Neural cell (in vitro differentiated cells): Measurements from ENCODE around the gene RAP1A. TPM values are rescaled to one million over a fixed set of nuclear protein-coding genes. Genes with fewer than 3 reads are reported as not detected.

Experiments
- H2AFZ ChIP-seq: fragments of 200-600, 300-800 bp; sonication (generic), shearing (Covaris generic); 2 replicates; pipeline ENCODE4 v1.6.0; 2014; ENCODE audit warnings: low read depth, mild to moderate bottlenecking, antibody characterized with exemption, low read length, moderate library complexity
- H3F3A ChIP-seq: fragments of 200-600 bp; shearing (Covaris generic); 2 replicates; pipeline ENCODE4 v1.6.1; 2016; ENCODE audit warnings: mild to moderate bottlenecking, moderate library complexity, mixed read lengths, antibody characterized with exemption, low read length; ENCODE audit not compliant: insufficient read depth, poor library complexity, severe bottlenecking
- H3K27ac ChIP-seq: fragments of 200-600, 300-800 bp; sonication (generic), shearing (Covaris generic); 2 replicates; pipeline ENCODE4 v1.5.1; 2014; ENCODE audit warnings: mild to moderate bottlenecking, low read length, moderate library complexity
- H3K27me3 ChIP-seq: fragments of 300-800, 200-600 bp; sonication (generic), shearing (Covaris generic); 2 replicates; pipeline ENCODE4 v1.6.0; 2014; ENCODE audit warnings: mild to moderate bottlenecking, low read depth, low read length, moderate library complexity; ENCODE audit not compliant: insufficient read depth
- H3K36me3 ChIP-seq: fragments of 300-800, 200-600 bp; sonication (generic), shearing (Covaris generic); 2 replicates; pipeline ENCODE4 v1.5.1; 2014; ENCODE audit warnings: mild to moderate bottlenecking, antibody characterized with exemption, low read length, moderate library complexity; ENCODE audit not compliant: insufficient read depth
- H3K4me2 ChIP-seq: fragments of 300-800, 200-600 bp; sonication (generic), shearing (Covaris generic); 2 replicates; pipeline ENCODE4 v1.6.0; 2014; ENCODE audit warnings: mild to moderate bottlenecking, low read length
- H3K4me3 ChIP-seq: fragments of 300-800, 200-600 bp; sonication (generic), shearing (Covaris generic); 2 replicates; pipeline ENCODE4 v1.5.1; 2014; ENCODE audit warnings: mild to moderate bottlenecking, low read length, moderate library complexity
- H3K79me2 ChIP-seq: fragments of 200-600 bp; shearing (Covaris generic); replicated peaks from 2 replicates; pipeline ENCODE4 v1.6.0; 2014; ENCODE audit warnings: mild to moderate bottlenecking, low read length, moderate library complexity; ENCODE audit not compliant: insufficient read depth
- H3K9ac ChIP-seq: fragments of 300-800, 200-600 bp; sonication (generic), shearing (Covaris generic); 2 replicates; pipeline ENCODE4 v1.6.1; 2016; ENCODE audit warnings: mild to moderate bottlenecking, low read length, mixed read lengths
- H3K9me2 ChIP-seq: fragments of 200-600 bp; shearing (Covaris generic); 2 replicates; pipeline ENCODE4 v1.6.1; 2016; ENCODE audit warnings: mild to moderate bottlenecking, low read length, mixed read lengths; ENCODE audit not compliant: insufficient read depth
- H3K9me3 ChIP-seq: fragments of 200-600, 300-800 bp; sonication (generic), shearing (Covaris generic); 2 replicates; pipeline ENCODE4 v1.6.1; 2016; ENCODE audit warnings: mild to moderate bottlenecking, mixed run types, low read length, moderate library complexity, mixed read lengths
- H4K20me1 ChIP-seq: fragments of 200-600 bp; shearing (Covaris generic); 2 replicates; pipeline ENCODE4 v1.6.1; 2016; ENCODE audit warnings: mild to moderate bottlenecking, mixed run types; ENCODE audit not compliant: insufficient read depth
- EP300 ChIP-seq: fragments of 450-650 bp; conservative IDR thresholded peaks from 2 replicates; pipeline ENCODE4 v1.6.1; 2014; ENCODE audit warnings: antibody characterized with exemption, mild to moderate bottlenecking, moderate library complexity; ENCODE audit not compliant: poor library complexity, severe bottlenecking
- EZH2 ChIP-seq: fragments of 200-600, 300-800 bp; shearing (Covaris generic), sonication (generic); IDR thresholded peaks from 2 replicates; pipeline ENCODE4 v1.6.1; 2014; ENCODE audit warnings: antibody characterized with exemption, low read length, borderline replicate concordance, mild to moderate bottlenecking; ENCODE audit not compliant: insufficient read depth, poor library complexity, severe bottlenecking
- MXI1 ChIP-seq: fragments of 450-650 bp; conservative IDR thresholded peaks from 2 replicates; pipeline ENCODE4 v1.6.1; 2014; ENCODE audit warnings: antibody characterized with exemption, mild to moderate bottlenecking; ENCODE audit not compliant: poor library complexity, severe bottlenecking
- POLR2AphosphoS5 ChIP-seq: IDR thresholded peaks from 2 replicates; pipeline ENCODE4 v1.6.1; 2012
- RAD21 ChIP-seq: fragments of 450-650 bp; conservative IDR thresholded peaks from 2 replicates; pipeline ENCODE4 v1.6.1; 2014; ENCODE audit warnings: antibody characterized with exemption, mild to moderate bottlenecking, moderate library complexity
- SMC3 ChIP-seq: fragments of 450-650 bp; conservative IDR thresholded peaks from 2 replicates; pipeline ENCODE4 v1.6.1; 2014; ENCODE audit warnings: antibody characterized with exemption, mild to moderate bottlenecking, moderate library complexity; ENCODE audit not compliant: poor library complexity
- TAF1 ChIP-seq: IDR thresholded peaks from 2 replicates; pipeline ENCODE4 v1.6.1; 2012; ENCODE audit warnings: low read depth
- polyA plus RNA-seq: library from polyadenylated mRNA; depleted of rRNA; stranded (reverse); fragments of >200 nt; gene quantifications from 2 replicates; pipeline ENCODE4 v1.2.3, GENCODE V29; 2014
- TF ChIP-seq, protein P1 (sequence below): fragments of 450-650 bp; IDR thresholded peaks from 2 replicates; pipeline ENCODE4 v1.5.1; 2014; ENCODE audit warnings: antibody characterized with exemption, mild to moderate bottlenecking, moderate library complexity; ENCODE audit not compliant: poor library complexity, severe bottlenecking
- TF ChIP-seq, protein P2 (sequence below): IDR thresholded peaks from 2 replicates; pipeline ENCODE4 v1.6.1; 2012; ENCODE audit warnings: borderline replicate concordance

Gene RAP1A
- polyA plus RNA-seq, 1 donor from 2014 or later, result 28.7 TPM

DNA sequence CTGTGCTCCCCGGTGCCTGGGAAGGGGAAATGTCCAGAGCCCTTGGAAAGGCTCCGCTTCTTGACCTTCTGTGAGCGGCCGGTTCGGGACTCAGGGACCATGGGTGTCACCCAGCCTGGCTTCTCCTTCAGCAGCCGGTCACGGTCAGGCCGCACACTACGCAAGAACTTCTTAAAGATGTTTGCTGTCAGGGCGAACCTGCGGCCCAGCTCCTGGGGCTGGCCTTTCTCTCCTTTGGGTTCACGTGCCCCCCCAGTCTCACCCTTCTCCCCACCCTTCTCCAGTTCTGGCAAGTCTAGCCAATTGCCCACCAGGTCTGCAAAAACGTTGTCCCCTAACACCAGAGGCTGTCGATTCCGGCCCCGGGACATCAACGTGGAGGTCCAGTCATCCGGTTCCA lies 107.5 kb downstream of the RAP1A start:
- H3K79me2 ChIP-seq, result no peaks in the 10 kb centered on the region
- no peak for TF ChIP-seq RAD21
- TF ChIP-seq MXI1, result no peak
- TF ChIP-seq, protein P1, sequence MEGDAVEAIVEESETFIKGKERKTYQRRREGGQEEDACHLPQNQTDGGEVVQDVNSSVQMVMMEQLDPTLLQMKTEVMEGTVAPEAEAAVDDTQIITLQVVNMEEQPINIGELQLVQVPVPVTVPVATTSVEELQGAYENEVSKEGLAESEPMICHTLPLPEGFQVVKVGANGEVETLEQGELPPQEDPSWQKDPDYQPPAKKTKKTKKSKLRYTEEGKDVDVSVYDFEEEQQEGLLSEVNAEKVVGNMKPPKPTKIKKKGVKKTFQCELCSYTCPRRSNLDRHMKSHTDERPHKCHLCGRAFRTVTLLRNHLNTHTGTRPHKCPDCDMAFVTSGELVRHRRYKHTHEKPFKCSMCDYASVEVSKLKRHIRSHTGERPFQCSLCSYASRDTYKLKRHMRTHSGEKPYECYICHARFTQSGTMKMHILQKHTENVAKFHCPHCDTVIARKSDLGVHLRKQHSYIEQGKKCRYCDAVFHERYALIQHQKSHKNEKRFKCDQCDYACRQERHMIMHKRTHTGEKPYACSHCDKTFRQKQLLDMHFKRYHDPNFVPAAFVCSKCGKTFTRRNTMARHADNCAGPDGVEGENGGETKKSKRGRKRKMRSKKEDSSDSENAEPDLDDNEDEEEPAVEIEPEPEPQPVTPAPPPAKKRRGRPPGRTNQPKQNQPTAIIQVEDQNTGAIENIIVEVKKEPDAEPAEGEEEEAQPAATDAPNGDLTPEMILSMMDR, result no peak
- TF ChIP-seq SMC3, result no peak
- TF ChIP-seq TAF1, result no peak
- no peak for TF ChIP-seq POLR2AphosphoS5
- TF ChIP-seq EP300, result no peak
- TF ChIP-seq, protein P2, sequence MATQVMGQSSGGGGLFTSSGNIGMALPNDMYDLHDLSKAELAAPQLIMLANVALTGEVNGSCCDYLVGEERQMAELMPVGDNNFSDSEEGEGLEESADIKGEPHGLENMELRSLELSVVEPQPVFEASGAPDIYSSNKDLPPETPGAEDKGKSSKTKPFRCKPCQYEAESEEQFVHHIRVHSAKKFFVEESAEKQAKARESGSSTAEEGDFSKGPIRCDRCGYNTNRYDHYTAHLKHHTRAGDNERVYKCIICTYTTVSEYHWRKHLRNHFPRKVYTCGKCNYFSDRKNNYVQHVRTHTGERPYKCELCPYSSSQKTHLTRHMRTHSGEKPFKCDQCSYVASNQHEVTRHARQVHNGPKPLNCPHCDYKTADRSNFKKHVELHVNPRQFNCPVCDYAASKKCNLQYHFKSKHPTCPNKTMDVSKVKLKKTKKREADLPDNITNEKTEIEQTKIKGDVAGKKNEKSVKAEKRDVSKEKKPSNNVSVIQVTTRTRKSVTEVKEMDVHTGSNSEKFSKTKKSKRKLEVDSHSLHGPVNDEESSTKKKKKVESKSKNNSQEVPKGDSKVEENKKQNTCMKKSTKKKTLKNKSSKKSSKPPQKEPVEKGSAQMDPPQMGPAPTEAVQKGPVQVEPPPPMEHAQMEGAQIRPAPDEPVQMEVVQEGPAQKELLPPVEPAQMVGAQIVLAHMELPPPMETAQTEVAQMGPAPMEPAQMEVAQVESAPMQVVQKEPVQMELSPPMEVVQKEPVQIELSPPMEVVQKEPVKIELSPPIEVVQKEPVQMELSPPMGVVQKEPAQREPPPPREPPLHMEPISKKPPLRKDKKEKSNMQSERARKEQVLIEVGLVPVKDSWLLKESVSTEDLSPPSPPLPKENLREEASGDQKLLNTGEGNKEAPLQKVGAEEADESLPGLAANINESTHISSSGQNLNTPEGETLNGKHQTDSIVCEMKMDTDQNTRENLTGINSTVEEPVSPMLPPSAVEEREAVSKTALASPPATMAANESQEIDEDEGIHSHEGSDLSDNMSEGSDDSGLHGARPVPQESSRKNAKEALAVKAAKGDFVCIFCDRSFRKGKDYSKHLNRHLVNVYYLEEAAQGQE, result no peak
- no peak for TF ChIP-seq EZH2

DNA sequence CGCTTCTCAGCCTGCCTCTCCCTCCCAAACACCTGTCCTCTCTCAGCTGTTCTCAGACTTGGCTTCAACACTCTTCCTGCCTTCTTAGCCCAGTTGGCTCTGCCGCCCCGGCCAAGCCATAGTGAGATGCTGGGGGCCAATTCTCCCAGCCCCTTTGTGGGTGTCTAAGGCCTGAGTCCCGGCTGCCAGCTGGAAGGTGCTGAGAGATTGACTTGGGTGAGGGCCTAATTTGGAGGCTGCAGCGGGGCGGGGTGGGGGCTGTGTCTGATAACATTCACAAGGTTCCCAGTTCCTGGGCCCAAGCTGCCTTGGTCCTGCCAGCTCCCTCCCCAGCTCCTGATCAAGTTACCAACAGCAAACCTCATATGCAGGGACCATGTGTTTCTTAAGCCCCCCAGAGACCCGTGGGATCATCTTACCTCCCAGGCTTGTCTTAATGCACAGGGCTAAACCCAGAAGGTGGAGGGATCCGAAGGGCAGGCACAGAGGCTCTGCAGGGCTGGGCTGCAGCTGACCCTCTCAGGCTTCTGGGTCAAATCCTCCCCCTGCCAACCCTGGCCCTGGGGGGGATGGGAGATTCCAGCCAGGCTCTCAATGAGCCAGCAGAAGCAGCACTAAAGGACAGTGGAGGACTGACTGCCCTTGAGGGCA lies 109.8 kb downstream of the RAP1A start:
- no peaks in the 10 kb centered on the region for H4K20me1 ChIP-seq
- TF ChIP-seq, protein P2, result no peak
- H2AFZ ChIP-seq, result no peak overlapping the region
- no peaks in the 10 kb centered on the region for H3K9me2 ChIP-seq
- H3K4me2 ChIP-seq, result no peak overlapping the region
- H3K9ac ChIP-seq, result no peak overlapping the region
- H3K4me3 ChIP-seq, result no peak overlapping the region
- no peaks in the 10 kb centered on the region for H3K79me2 ChIP-seq
- H3K27ac ChIP-seq, result no peak overlapping the region
- no peaks in the 10 kb centered on the region for H3K36me3 ChIP-seq
- no peaks in the 10 kb centered on the region for H3F3A ChIP-seq
- no peaks in the 10 kb centered on the region for H3K27me3 ChIP-seq
- H3K9me3 ChIP-seq, result no peaks in the 10 kb centered on the region

More for the DNA sequence above, 107.5 kb downstream of the RAP1A start:
- Histone ChIP-seq H2AFZ (no peak overlapping the region), H3K36me3 (no peaks in the 10 kb centered on the region), H3K9me3 (no peaks in the 10 kb centered on the region), H3K4me3 (no peak overlapping the region), H3K27me3 (no peaks in the 10 kb centered on the region), H3K27ac (no peak overlapping the region), H3K4me2 (no peak overlapping the region), H3K9me2 (no peaks in the 10 kb centered on the region), H3K9ac (no peak overlapping the region), H4K20me1 (no peaks in the 10 kb centered on the region), H3F3A (no peaks in the 10 kb centered on the region)
